ENCODE results near the gene OR8D2.

Gene OR8D2

GRCh38 chr11:124320097-124320496, at the start of gene OR8D2:
Gene OR8D2, minus strand, starts transcription at chr11:124320197. Its CDS starts 0 bp downstream, at chr11:124320197.
- DNase-seq (ENCODE audit: low spot score), result no peak

- no peak for DNase-seq (ENCODE audit: low spot score)
Observed at GRCh38 chr11:124359566-124359965, 39.6 kb upstream of the OR8D2 start.

DNA sequence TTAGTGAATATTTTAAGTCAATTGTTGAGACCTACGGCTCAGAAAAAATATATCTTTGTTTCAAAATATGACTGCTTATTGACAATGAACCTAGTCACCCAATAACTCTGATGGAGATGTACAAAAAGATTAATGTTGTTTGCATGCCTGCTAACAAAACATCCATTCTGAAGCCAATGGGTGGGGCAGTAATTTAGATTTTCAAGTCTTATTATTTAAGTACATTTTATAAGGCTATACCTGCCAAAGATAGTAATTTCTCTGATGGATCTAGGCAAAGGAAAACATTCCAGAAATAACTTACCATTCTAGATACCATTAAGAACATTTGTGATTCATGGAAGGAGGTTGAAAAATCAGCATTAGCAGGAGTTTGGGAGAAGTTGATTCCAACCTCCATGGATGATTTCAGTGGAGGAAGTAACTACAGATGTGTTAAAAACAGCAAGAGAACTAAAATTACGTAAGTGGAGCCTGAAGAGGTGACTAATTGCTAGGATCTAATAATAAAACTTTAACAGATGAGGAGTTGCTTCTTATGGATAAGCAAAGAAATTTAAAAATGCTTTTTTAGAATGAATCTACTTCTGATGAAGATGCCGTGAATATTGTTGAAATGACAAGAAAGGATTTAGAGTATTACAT, 26.4 kb upstream of the OR8D2 start:
- DNase-seq (ENCODE audit: low spot score), result no peak

- no peak for DNase-seq (ENCODE audit: low spot score)
Observed at GRCh38 chr11:124344346-124344745, 24.3 kb upstream of the OR8D2 start.

DNA sequence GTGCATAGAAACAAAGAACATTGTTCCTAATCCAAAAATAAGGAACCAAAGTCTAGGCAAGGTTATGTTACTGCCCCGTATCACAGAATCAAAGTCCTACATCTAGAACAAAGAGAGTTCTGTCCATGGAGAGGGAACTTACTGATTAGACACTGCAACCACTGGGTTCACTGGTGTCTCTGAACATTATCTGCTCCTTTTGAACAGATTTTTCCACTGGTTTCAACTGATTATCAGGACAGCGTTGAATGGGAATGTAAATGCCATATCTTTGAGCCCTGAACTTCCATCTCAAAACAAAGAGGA, 20.1 kb upstream of the OR8D2 start:
- DNase-seq (ENCODE audit: low spot score), result no peak

DNA sequence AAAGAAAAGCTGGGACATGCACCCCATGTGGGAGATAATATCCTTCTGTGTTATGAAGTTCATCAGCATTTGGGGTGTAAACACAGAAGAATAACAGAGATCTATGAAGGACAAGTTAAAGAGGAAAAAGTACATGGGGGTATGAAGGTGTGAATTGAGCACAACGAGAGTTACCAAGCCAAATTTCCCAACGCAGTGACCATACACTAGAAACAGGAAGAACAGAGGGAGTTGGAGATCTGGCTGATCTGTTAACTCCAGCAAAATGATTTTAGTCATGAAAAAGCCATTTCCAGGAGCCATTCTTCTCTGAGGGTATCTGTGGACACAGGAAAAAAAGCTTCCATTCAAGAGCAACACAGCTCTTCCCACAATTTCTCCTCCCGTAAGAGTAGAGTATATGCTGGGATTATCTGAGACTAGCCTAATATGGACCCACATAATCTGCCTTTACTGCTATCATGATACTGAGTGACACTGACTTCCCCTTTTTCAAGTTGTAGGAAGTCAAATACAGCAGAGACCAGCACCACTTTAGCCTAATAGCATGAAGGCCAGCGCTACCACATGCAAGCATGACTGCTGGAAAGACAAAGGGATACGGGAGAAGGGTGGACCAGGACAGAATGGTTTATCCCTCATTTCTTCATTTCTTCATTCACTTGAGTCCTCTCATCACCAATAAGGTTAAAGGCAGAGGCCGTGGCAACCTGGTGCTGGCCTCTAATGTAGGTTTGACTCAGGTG, 19.6 kb upstream of the OR8D2 start:
- DNase-seq (ENCODE audit: low spot score), result no peak

GRCh38 chr11:124331873-124332272, 11.9 kb upstream of the OR8D2 start:
- DNase-seq (ENCODE audit: low spot score), result no peak

DNA sequence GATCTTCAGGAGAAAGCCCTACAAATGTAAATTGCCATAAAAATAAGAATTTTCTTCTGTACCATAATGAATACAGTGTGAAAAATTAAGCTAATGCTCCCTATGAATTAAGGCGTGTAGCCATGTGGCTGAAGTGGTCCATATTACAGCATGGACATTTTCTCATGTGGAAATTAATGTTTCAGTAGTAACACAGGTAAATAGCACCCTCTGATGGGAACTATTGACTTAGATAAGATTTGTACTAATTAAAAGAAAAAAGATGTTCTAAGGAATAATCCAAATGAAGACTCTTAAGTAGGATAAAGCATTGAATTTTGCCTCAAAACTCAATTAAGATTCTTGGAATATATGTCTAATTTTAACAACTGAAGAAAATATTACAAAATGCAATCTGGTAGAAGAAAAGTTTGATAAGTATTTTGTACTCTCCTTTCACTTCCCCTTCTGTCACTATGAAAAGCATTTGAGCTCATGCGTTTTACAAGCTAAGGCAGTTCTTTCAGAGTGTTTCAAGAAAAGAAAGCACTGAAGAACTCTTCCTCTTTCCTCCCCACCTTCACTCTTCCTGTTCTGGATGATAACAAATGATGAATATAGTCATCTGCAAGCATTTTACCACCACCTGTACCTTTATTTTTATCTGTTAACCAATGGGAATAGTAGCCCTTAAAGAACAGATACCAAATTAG, 9.9 kb upstream of the OR8D2 start:
- DNase-seq (ENCODE audit: low spot score), result peak; percentile 31

DNA sequence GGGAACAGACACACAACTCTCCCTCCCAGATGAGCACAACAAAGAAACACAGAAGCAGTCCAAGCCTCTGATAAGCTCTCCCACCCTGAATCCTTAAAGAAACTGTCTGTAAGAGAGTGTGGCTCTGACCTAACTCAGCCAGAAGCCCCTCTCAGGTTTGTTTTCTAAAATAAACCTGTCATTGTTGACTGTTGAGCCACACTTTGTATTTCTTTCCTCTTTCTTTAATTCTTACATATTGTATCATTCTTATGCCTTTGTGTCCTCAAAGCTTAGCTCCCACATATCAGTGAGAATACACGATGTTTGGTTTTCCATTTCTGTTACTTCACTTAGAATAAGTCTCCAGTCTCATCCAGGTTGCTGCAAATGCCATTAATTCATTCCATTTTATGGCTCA, 7.8 kb upstream of the OR8D2 start:
- no peak for DNase-seq (ENCODE audit: low spot score)

- no peak for DNase-seq (ENCODE audit: low spot score)
Observed at GRCh38 chr11:124322356-124322755, 2.4 kb upstream of the OR8D2 start.

- DNase-seq (ENCODE audit: low spot score), result no peak
Observed at GRCh38 chr11:124315052-124315451, 4.9 kb downstream of the OR8D2 start.

DNA sequence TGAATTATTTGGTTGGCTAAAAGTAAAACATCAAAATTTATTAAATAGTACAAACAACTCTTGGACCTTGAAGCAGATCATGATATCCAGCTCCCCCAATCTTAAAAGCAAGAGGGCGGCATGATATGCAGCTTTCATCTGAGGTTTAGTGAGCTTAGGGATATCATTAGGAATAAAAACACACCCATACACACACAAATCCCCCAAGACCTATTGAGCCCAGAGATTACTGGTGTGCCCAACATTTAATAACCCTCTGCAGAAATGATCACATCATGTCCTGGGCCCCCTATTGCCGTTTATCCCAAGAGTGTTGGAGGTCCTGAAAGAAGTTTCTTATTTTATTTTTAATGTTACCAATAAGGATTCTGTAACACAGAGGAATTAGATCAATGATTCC, 6.1 kb downstream of the OR8D2 start, which contains the start of gene OR8D1:
Gene OR8D1 (minus strand): TSS at position 101 of the 400 bp plus-strand sequence. CDS start 3,183 bp downstream, outside the sequence.
- no peak for DNase-seq (ENCODE audit: low spot score)

DNA sequence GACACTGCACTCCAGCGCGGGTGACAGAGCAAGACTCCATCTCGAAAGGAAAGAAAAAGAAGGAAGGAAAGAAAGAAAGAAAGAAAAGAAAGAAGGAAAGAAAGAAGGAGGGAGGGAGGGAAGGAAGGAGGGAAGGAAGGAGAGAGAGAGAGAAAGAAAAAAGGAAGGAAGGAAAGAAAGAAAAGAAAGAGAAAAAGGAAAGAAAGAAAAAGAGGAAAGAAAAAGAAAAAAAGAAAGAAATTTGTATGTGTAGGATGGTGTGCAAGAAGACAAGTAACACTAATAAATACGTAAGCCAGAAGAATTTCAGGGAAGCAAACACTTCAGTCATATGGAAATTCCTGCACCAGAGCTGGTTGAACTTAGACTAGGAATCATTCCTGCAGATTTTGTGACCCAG, 6.9 kb downstream of the OR8D2 start:
- DNase-seq (ENCODE audit: low spot score), result no peak

DNA sequence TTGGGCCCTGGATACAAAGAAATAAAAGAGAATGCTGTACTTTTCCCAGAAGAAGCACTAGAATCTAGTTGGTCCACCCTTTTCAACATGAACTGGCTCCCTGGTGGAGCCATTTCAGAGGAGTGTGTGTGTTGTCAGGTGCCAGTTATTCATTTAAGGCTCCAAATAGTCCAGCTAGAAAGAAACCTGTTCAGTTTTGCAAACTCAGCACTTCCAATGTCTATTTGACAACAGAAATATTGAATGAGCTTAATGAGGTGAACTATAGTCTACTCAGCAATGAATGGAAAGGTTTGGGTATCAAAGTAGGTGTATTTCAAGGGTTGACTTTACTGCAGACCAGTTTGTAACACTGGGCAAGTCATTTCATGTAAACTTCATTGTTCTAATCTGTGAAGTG, 8.3 kb downstream of the OR8D2 start:
- DNase-seq (ENCODE audit: low spot score), result no peak

DNA sequence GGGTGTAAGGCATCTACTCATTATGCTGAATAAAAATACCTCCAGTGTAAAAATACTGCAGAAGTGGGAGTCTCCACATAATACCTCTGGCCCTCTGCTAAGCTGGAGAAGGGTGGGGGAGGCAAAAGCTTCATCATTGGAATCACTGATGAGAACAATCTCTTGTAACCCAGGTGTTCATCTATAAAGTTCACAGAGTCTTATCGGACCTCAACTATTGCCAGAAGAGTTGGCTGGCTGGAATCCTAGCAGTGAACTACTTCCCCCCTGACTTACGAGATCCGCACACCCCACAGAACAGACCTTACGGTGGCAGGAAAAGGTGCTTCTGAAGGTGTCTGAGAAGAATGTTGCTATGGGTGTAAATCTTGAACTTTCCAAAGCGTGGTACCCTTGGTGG, 8.7 kb downstream of the OR8D2 start:
- no peak for DNase-seq (ENCODE audit: low spot score)

GRCh38 chr11:124310721-124311120, 9.3 kb downstream of the OR8D2 start:
- no peak for DNase-seq (ENCODE audit: low spot score)

- no peak for DNase-seq (ENCODE audit: low spot score)
Observed at GRCh38 chr11:124307093-124307492, 12.9 kb downstream of the OR8D2 start.

GRCh38 chr11:124302347-124303125, 17.5 kb downstream of the OR8D2 start:
- DNase-seq (ENCODE audit: low spot score), result no peak

GRCh38 chr11:124301548-124301947, 18.4 kb downstream of the OR8D2 start:
- DNase-seq (ENCODE audit: low spot score), result peak; percentile 5

GRCh38 chr11:124297921-124298320, 22.1 kb downstream of the OR8D2 start:
- no peak for DNase-seq (ENCODE audit: low spot score)

DNA sequence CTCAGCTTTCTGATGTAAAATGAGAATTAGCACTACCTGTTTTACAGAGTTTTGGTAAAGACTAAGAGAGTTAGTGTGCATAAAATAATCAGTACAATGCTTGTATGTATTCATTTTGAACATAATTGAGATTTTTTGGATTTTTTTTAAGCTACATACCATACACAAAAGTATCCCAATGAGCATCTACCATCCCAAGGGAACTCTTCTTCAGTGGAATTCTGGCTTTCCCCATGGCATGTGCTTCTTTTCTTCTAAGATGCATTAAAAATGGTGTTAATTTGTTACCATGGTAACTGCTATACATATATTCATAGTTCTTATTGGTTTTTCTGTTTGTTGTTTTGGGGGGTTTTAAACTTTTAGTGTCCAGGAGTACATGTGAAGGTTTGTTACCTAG, 24.0 kb downstream of the OR8D2 start:
- DNase-seq (ENCODE audit: low spot score), result no peak

- no peak for DNase-seq (ENCODE audit: low spot score)
Observed at GRCh38 chr11:124294687-124295086, 25.3 kb downstream of the OR8D2 start.
